Lung (tissue), 12 donors: ENCODE results near the gene SPRR2B. TPM values are rescaled to one million over a fixed set of nuclear protein-coding genes. Genes with fewer than 3 reads are reported as not detected.

Experiments
- ATAC-seq: fragments of 200-7000 bp; cut with Tn5 transposase; one replicate; pipeline ENCODE4 v1.9.1; 2020; ENCODE audit warnings: moderate number of reproducible peaks; ENCODE audit not compliant: insufficient read depth, low FRiP score
- DNase-seq, 3 donors: peaks; one replicate each; pipeline ENCODE4 v3.0.0-alpha.2; 2013 to 2017
- H3K27ac ChIP-seq, 2 donors: one replicate each; pipeline ENCODE4 v1.5.1; 2013; ENCODE audit warnings: mild to moderate bottlenecking in 2 of 2, moderate library complexity in 2 of 2, control low read depth in 1 of 2, inconsistent platforms in 1 of 2, low read depth in 1 of 2, low read length in 1 of 2
- H3K27me3 ChIP-seq, 3 donors: one replicate each; pipeline ENCODE4 v1.5.1; 2013; ENCODE audit warnings: low read length in 2 of 3; ENCODE audit not compliant: control insufficient read depth in 3 of 3, insufficient read depth in 3 of 3
- H3K36me3 ChIP-seq, 4 donors: one replicate each; pipeline ENCODE4 v1.5.1; 2013; ENCODE audit warnings: low read length in 4 of 4, mild to moderate bottlenecking in 1 of 4, moderate library complexity in 1 of 4; ENCODE audit not compliant: control insufficient read depth in 4 of 4, insufficient read depth in 4 of 4
- H3K4me1 ChIP-seq, 5 donors: one replicate each; pipeline ENCODE4 v1.5.1; 2013; ENCODE audit warnings: low read length in 5 of 5, mild to moderate bottlenecking in 2 of 5, moderate library complexity in 1 of 5; ENCODE audit not compliant: control insufficient read depth in 5 of 5, insufficient read depth in 5 of 5
- H3K4me3 ChIP-seq: one replicate; pipeline ENCODE4 v1.5.1; 2013; ENCODE audit warnings: mild to moderate bottlenecking, control low read depth, moderate library complexity
- H3K9ac ChIP-seq, 2 donors: one replicate each; pipeline ENCODE4 v1.5.1; 2013; ENCODE audit warnings: low read length in 2 of 2, control low read depth in 1 of 2; ENCODE audit not compliant: insufficient read depth in 1 of 2
- H3K9me3 ChIP-seq, 4 donors: one replicate each; pipeline ENCODE4 v1.5.1; 2013; ENCODE audit warnings: low read length in 3 of 4, mild to moderate bottlenecking in 1 of 4, moderate library complexity in 1 of 4; ENCODE audit not compliant: control insufficient read depth in 4 of 4, insufficient read depth in 3 of 4
- WGBS, 2 donors: extraction: QIAGEN DNeasy Blood & Tissue Kit; methylation state at CpG; one replicate each; pipeline ENCODE4 v1.1.7; 2013; 5-methylcytosine and 5-hydroxymethylcytosine counted together
- polyA plus RNA-seq, 2 donors: library from polyadenylated mRNA; stranded (reverse); fragments of 200-250 nt; gene quantifications; one replicate each; pipeline ENCODE4 v1.2.1, GENCODE V29; 2013
- total RNA-seq, 2 donors: library from RNA; depleted of rRNA in 1 of 2; stranded (reverse); fragments of >200 nt in 1 of 2; gene quantifications; one replicate each; pipeline ENCODE4 v1.2.1, GENCODE V29; 2014 to 2021
- TF ChIP-seq, protein P1 (sequence below): IDR thresholded peaks from 2 replicates; pipeline ENCODE4 v1.5.1; 2012; ENCODE audit warnings: mild to moderate bottlenecking; ENCODE audit errors: control extremely low read depth, extremely low read depth
- donor health status: control.
- donor health status: control.
- donor health status: Bipolar disorder and iron deficiency.
- donor health status: healthy.
- donor health status: DM: yes; HTN: yes; CAD: no.

The SPRR2B gene
- total and polyA plus RNA-seq, 4 donors: not detected

DNA sequence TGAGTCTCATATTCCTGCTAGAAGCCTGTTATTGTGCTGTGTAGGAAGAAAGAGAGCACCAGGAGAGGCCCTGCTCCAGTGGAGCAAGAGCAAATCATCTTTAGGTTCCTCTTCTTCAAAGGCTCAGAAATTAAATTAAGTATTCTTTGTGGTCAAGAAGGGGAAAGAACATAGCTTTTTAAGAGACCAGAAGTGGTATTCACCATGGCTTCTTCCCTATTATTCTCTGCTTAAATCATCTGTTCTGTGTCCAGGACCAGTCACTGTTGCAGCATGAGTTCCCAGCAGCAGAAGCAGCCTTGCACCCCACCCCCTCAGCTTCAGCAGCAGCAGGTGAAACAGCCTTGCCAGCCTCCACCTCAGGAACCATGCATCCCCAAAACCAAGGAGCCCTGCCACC, 39.3 kb downstream of the SPRR2B start:
- TF ChIP-seq, protein P1, sequence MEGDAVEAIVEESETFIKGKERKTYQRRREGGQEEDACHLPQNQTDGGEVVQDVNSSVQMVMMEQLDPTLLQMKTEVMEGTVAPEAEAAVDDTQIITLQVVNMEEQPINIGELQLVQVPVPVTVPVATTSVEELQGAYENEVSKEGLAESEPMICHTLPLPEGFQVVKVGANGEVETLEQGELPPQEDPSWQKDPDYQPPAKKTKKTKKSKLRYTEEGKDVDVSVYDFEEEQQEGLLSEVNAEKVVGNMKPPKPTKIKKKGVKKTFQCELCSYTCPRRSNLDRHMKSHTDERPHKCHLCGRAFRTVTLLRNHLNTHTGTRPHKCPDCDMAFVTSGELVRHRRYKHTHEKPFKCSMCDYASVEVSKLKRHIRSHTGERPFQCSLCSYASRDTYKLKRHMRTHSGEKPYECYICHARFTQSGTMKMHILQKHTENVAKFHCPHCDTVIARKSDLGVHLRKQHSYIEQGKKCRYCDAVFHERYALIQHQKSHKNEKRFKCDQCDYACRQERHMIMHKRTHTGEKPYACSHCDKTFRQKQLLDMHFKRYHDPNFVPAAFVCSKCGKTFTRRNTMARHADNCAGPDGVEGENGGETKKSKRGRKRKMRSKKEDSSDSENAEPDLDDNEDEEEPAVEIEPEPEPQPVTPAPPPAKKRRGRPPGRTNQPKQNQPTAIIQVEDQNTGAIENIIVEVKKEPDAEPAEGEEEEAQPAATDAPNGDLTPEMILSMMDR: no peak
- no peak overlapping the region for H3K9ac ChIP-seq
- no peaks in the 10 kb centered on the region for H3K36me3 ChIP-seq
- no peaks in the 10 kb centered on the region for H3K4me1 ChIP-seq
- peaks cover 0 to 3% (median 0%) of the 10 kb centered on the region in 4 donors for H3K9me3 ChIP-seq
- no peak for ATAC-seq
- H3K4me3 ChIP-seq: no peak overlapping the region
- no peak for DNase-seq
- no peak overlapping the region for H3K27ac ChIP-seq
- no peaks in the 10 kb centered on the region for H3K27me3 ChIP-seq

DNA sequence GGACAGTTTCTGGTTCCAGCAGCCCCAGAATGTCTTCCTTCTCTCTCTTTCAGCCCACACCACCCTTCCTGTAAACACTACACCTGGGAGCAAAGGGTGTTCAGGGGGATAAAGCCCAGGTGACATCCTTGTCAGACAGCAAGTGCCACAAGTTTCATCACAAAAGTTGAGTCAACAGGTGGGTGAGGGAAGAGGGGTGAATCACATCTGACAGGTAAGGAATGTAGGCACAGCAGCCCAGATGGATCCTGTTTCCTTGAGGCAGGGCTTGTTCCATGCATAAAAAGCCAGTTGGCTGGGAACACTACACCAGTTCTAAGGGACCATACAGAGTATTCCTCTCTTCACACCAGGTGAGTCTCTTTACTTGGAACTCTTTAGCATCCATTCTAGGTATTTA, 40.5 kb downstream of the SPRR2B start, which contains the start of gene SPRR1B:
Gene SPRR1B (plus strand): TSS at position 309 of the 400 bp plus-strand sequence. CDS start 1,143 bp downstream, outside the sequence.
- Histone ChIP-seq H3K36me3 (no peaks in the 10 kb centered on the region), H3K4me3 (no peak within 1 kb of the TSS), H3K27me3 (no peaks in the 10 kb centered on the region), H3K9me3 (peaks cover 0 to 3% (median 0%) of the 10 kb centered on the region in 4 donors), H3K4me1 (no peaks in the 10 kb centered on the region), H3K27ac (no peak within 1 kb of the TSS), H3K9ac (no peak within 1 kb of the TSS)
- DNase-seq (no peak), ATAC-seq (no peak)
- TF ChIP-seq, protein P1: no peak

DNA sequence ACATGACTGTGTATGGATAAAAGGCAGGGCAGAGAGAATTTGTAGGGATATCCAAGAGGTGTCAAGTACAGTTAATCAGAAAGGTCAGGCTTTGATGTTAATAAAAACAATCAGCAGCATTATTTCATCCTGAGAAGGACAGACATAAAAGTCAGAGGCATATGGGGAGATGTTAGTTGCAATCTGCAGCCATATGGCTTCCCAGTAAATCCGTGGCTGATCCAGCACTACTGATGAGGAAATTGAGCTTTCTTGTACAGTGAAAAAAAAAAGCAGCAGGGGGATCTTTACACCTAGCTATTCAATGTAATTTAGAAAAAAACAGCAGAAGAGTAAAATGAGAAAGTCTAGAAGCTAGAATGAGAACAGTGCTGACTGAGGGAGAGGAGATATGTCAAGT, 42.6 kb downstream of the SPRR2B start:
- Histone ChIP-seq H3K9me3 (peaks cover 0 to 5% (median 0%) of the 10 kb centered on the region in 4 donors), H3K4me3 (no peak overlapping the region), H3K27me3 (no peaks in the 10 kb centered on the region), H3K27ac (no peak overlapping the region), H3K4me1 (no peaks in the 10 kb centered on the region), H3K36me3 (no peaks in the 10 kb centered on the region), H3K9ac (no peak overlapping the region)
- DNase-seq (no peak), ATAC-seq (no peak)
- TF ChIP-seq, protein P1: no peak
- WGBS, 2 donors: 67 to 75% methylated on average over 1 of the region's 1 CpG

DNA sequence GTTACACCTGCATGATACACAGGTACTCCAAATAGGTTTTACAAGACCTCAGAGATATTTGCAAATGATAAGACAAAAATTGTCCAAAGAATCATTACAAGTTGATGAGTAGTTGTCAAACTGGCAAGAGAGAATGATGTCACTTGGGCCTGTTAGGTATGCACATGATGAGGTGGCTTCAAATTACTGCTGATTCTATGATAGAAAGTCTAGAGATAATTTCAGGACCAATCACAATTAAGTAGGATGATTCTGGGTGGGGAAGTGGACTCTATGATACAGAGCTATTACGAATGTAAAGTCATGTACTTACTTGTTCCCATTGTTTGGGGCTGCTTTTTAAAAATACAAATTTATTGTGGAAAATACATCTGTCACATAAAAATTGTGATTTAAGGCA, 45.6 kb downstream of the SPRR2B start:
- H3K27ac ChIP-seq: no peak overlapping the region
- ATAC-seq: no peak
- no peak for DNase-seq
- H3K4me3 ChIP-seq: no peak overlapping the region
- no peak overlapping the region for H3K9ac ChIP-seq
- H3K4me1 ChIP-seq: no peaks in the 10 kb centered on the region
- 77 to 85% methylated on average over 1 of the region's 1 CpG for WGBS, 2 donors
- H3K36me3 ChIP-seq: no peaks in the 10 kb centered on the region
- TF ChIP-seq, protein P1: no peak
- H3K9me3 ChIP-seq: peaks cover 0 to 5% (median 0%) of the 10 kb centered on the region in 4 donors
- H3K27me3 ChIP-seq: no peaks in the 10 kb centered on the region
